ENCODE data around the gene DCUN1D3.

The DCUN1D3 gene

DNA sequence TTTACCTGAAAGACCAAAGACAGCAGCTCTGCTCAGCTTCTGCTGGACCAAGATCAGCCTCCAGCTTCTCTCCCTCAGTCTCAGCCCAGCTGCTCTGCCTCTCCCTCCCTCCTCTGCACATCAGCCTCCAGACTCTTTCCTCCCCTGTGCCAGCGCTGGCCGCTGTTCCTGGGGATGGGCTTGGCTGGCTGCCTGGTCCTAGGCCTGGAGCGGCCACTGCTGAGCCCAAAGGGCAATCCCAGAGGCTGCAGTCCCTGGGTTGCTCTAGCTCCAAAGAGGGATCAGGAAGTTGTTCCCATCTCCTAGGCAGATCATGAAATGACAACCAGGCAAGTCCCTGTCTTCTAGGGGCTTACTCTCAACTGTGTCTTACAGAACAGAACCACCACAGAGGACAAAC is 31.3 kb downstream of the DCUN1D3 start:
- TF ChIP-seq CREB5 (CRISPR knock-in tag; IDR thresholded peaks at IDR 0.05; ENCODE audit: low read depth) = no peak
- TF ChIP-seq, protein P1, sequence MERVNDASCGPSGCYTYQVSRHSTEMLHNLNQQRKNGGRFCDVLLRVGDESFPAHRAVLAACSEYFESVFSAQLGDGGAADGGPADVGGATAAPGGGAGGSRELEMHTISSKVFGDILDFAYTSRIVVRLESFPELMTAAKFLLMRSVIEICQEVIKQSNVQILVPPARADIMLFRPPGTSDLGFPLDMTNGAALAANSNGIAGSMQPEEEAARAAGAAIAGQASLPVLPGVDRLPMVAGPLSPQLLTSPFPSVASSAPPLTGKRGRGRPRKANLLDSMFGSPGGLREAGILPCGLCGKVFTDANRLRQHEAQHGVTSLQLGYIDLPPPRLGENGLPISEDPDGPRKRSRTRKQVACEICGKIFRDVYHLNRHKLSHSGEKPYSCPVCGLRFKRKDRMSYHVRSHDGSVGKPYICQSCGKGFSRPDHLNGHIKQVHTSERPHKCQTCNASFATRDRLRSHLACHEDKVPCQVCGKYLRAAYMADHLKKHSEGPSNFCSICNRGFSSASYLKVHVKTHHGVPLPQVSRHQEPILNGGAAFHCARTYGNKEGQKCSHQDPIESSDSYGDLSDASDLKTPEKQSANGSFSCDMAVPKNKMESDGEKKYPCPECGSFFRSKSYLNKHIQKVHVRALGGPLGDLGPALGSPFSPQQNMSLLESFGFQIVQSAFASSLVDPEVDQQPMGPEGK (CRISPR knock-in tag; IDR thresholded peaks at IDR 0.05; ENCODE audit: borderline replicate concordance) = no peak
- TF ChIP-seq RARB (CRISPR knock-in tag; IDR thresholded peaks at IDR 0.05) = no peak
- TF ChIP-seq TOX (CRISPR knock-in tag; IDR thresholded peaks at IDR 0.05; ENCODE audit: borderline replicate concordance) = no peak
- peak; percentile 91 for ATAC-seq

- TF ChIP-seq CREB5 (CRISPR knock-in tag; IDR thresholded peaks at IDR 0.05; ENCODE audit: low read depth) = no peak
- TF ChIP-seq ARNTL (CRISPR knock-in tag; IDR thresholded peaks at IDR 0.05; ENCODE audit: borderline replicate concordance, low read depth) = no peak
- ATAC-seq = no peak
Measured at GRCh38 chr16:20867585-20867984, 32.6 kb downstream of the DCUN1D3 start.

DNA sequence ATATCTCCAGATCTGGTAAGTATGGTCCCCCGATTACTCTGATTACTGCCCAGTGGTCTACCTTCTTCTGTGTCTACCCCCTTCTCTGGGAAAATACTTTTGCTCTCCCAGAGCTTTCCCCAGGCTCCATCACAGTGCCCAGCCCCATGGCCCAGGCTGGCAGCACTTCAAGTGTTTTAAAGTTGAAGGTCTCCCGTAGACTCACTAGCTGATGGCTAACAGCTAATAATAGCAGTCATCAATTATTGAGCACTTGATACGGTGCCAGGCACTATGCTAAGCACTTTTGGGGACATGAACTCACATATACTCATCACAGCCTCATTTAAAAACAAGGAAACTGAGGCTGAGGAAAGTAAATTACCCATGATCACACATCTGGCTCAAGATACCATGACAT is 33.4 kb downstream of the DCUN1D3 start:
- TF ChIP-seq TSHZ2 (CRISPR knock-in tag; IDR thresholded peaks at IDR 0.05) (no peak), ISL1 (CRISPR knock-in tag; IDR thresholded peaks at IDR 0.05) (no peak), ZFP30 (CRISPR knock-in tag; IDR thresholded peaks at IDR 0.05) (no peak), ZNF70 (CRISPR knock-in tag; IDR thresholded peaks at IDR 0.05) (no peak), SNAI2 (CRISPR knock-in tag; IDR thresholded peaks at IDR 0.05) (no peak), RARB (CRISPR knock-in tag; IDR thresholded peaks at IDR 0.05) (no peak)
- TF ChIP-seq, protein P2, sequence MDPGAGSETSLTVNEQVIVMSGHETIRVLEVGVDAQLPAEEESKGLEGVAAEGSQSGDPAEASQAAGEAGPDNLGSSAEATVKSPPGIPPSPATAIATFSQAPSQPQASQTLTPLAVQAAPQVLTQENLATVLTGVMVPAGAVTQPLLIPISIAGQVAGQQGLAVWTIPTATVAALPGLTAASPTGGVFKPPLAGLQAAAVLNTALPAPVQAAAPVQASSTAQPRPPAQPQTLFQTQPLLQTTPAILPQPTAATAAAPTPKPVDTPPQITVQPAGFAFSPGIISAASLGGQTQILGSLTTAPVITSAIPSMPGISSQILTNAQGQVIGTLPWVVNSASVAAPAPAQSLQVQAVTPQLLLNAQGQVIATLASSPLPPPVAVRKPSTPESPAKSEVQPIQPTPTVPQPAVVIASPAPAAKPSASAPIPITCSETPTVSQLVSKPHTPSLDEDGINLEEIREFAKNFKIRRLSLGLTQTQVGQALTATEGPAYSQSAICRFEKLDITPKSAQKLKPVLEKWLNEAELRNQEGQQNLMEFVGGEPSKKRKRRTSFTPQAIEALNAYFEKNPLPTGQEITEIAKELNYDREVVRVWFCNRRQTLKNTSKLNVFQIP (CRISPR knock-in tag; IDR thresholded peaks at IDR 0.05; ENCODE audit: borderline replicate concordance, low read depth) = no peak
- TF ChIP-seq, protein P1 (CRISPR knock-in tag; IDR thresholded peaks at IDR 0.05; ENCODE audit: borderline replicate concordance) = no peak
- no peak for ATAC-seq

- TF ChIP-seq CSDC2 (CRISPR knock-in tag; IDR thresholded peaks at IDR 0.05) (peak; percentile 77), ESRRG (CRISPR knock-in tag; IDR thresholded peaks at IDR 0.05) (no peak), ISL1 (CRISPR knock-in tag; IDR thresholded peaks at IDR 0.05) (0 out of 2 replicates have a peak, but pooled peaks have one; percentile 30), ZFP3 (CRISPR knock-in tag; IDR thresholded peaks at IDR 0.05) (peak; percentile 82), CREB5 (CRISPR knock-in tag; IDR thresholded peaks at IDR 0.05; ENCODE audit: low read depth) (no peak), TOX (CRISPR knock-in tag; IDR thresholded peaks at IDR 0.05; ENCODE audit: borderline replicate concordance) (peak; percentile 22; the same call in 1 of the 2 replicates), GLIS3 (CRISPR knock-in tag; IDR thresholded peaks at IDR 0.05) (peak; percentile 18; the same call in 1 of the 2 replicates), SNAI2 (CRISPR knock-in tag; IDR thresholded peaks at IDR 0.05) (peak; percentile 20; the same call in 1 of the 2 replicates), OSR1 (CRISPR knock-in tag; IDR thresholded peaks at IDR 0.05) (peak; percentile 51; the same call in 1 of the 2 replicates), ARNTL (CRISPR knock-in tag; IDR thresholded peaks at IDR 0.05; ENCODE audit: borderline replicate concordance, low read depth) (no peak)
- ATAC-seq = peak; percentile 85
Measured at GRCh38 chr16:20866145-20866772, 33.9 kb downstream of the DCUN1D3 start.

All from SK-N-SH treated with all-trans-retinoic acid at 6 μM for 48 hours (cell line).